ENCODE results near the gene ZNF521.

ZNF521 gene

DNA sequence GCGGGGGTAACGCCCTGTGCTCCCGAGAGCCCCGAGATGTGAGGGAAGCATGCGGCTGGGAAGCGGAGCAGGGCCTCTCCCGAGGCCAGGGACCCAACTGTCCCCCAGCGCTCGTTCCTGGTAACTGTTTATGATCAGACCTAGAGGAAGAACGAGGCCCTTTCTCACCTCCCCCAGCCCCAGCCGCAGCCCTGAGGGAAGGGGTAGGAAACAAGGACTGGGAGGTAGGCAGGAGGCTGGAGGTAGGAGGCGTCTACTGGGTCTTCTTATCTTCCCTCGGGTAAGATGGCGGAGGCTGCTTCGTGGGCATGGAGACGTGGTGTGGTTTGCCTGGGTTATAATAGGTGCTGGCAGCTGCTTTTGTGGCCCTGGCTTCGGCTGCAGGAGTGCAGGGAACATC, 335.8 kb downstream of the ZNF521 start:
- no peak for DNase-seq
